Activated T-helper 1 cell treated with anti-CD3 and anti-CD28 coated beads, Interleukin-2, amount 50 U/mL, for 16 hours (primary cell): Measurements from ENCODE around the gene GALNT14.

Experiments used
- DNase-seq, 2 donors: peaks; one replicate each; pipeline ENCODE4 v3.0.0-alpha.2; 2020; ENCODE audit warnings: low read depth in 1 of 2, low spot score in 1 of 2

GALNT14 gene

DNA sequence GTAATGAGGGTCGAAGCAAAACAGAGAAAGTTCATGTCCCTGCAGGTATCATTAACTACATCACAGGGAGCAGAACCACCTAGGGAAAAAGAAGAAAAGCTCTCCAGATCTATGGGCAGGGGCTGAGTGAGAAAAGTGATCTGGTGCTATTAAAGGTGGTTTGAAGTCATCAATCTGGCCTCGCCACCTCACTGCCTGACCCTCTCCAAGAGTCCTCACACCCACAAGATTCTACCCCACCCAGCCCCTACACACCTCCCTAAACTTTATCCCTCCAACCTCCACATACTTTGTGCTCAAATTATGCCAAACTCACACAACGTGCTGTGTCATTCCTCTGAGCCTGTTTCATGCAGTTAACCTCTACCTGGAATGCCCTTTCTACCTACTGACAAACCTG lies 2.2 kb downstream of the GALNT14 start:
- DNase-seq: no peak

DNA sequence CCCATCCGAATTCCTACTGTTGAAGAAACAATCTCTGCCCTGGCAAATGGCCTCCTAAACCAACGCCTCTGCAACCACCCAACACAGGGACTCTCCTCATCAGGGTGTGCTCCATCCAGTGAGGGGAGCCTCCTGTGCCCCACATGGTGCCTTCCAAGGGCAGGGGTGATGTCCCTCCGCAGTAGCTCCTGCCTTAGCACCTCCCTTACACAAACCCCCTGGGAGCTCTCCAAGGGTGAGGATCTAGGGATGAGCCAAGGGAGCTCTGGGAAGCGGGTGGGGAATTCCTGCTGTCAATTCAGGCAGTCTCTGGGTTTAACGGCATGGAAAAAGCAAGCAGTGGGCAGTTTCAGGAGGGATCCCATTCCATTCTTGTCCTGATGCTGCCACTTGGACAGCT lies 3.8 kb downstream of the GALNT14 start:
- no peak for DNase-seq

DNA sequence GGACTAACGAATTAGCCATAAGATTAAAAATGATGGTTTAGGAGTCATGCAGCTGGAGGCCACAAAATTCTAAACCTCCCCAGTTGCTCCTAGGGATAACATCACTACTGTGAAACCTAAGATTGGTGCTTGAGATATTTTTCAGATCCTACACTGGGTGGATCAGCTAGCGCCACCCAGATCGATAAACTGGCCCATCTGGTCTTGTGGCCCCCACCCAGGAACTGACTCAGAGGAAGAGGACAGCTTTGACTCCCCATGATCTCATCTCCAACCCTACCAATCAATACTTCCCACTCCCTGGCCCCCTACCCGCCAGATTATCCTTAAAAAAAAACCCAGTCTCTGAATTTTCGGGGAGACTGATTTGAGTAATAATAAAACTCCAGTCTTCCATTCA lies 5.5 kb downstream of the GALNT14 start:
- no peak for DNase-seq

DNA sequence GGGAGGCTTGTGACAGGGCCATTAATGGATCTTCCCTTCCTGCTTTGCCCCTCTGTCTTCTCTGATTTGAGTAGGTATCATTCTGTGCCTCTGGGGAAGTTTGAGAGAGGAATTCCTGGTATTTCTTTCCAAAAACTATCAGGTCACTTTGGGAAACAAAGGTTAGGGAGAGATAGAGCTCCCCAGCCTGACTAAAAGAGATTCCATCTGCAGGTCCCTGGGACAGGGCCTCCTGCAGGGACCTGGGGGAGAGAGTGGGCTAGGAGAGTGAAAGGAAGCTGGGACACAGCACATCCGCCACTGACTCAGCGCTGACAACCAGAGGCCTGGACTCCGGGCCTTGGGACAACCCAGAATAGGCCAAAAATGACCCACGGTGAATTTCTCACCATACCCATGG lies 6.4 kb downstream of the GALNT14 start:
- no peak for DNase-seq

DNA sequence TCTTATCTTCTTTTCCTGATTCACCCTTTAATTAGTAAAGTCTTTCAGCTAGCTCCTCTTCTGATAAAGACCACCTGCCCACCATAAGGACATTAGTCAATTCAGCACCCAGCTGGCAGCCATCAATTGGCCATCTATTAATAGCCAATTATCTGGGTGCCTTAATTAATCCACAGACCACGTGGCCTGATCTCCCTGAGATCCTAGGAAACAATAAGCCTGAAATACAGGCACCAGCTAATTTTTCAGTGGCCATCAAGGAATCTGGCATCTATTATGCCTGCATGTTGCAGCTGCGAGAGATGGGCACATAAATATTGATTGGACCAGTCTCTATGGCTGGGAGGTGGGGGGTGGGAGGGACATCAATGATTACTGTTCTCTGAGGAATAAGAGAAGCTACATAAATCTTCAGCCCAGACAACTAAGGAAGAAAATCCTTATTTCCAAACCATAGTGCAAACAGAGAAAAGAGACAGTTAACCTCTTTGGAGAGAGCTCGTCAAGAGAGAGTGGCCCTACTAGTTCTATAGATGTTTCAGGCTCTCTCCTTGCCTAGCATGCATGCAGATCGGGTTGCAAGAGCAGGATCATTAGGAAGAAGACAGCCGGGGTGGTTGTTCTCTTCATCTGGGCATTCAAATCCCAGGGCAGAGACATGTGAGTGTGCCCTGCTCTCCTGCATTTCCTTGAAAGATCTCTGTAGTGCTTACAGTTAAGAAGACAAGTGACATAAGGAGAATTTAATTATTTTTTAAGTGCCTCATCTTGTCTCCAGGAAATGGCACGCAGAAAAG lies 8.7 kb downstream of the GALNT14 start:
- DNase-seq: no peak

DNA sequence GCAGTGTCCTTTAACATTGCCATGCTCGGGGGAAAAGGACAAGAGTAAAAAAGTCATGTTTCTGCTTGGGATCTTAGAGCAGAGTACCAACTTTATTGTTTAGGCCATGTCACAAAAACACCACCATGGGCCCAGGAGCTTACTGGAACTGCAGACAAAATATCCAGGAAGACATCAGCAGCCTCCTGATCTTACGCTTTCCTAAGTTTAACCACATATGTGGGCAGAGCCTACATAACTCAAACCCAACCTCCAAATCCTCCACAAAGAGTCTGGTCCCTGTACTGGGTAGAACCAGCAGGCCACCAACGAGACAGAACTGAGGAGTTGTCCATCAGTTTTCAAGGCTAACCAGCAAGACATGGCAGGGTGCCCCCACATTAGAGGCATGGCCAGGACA lies 10.3 kb downstream of the GALNT14 start:
- no peak for DNase-seq

DNA sequence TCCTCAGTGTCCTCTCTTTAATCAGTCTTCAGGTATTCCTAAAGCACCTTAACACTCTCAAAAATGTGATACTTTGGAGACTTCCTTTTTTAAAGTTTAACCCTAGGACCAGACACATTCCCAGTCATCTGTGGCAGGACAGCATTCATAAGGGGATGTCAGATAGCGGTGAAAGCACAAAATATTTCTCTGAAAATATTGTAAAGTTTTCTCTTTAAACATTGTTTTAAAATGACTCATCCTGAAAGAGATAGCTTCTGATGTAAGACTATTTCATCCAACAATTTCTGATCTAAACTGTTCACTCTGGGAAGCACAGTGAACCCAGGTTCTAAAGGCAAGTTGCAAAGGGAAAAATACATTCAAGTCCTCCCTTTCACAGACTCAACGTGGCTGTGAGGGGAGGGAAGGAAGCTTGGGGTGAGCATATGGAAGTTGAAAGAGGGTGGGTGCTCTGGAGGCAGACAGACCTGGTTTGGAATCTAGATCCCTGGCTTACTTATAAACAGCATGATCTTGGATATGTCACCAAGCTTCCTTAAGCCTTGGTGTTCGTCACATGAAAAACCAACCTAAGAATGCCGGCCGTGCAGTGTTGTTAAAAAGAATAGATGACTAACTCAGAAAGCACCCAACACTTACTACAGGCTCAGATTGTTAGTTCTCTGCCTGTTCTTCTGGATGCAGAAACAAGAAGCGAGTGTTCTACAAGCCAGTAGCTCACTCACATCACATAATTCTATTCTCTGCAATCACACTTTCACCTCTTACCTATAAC lies 12.1 kb downstream of the GALNT14 start:
- no peak for DNase-seq

DNA sequence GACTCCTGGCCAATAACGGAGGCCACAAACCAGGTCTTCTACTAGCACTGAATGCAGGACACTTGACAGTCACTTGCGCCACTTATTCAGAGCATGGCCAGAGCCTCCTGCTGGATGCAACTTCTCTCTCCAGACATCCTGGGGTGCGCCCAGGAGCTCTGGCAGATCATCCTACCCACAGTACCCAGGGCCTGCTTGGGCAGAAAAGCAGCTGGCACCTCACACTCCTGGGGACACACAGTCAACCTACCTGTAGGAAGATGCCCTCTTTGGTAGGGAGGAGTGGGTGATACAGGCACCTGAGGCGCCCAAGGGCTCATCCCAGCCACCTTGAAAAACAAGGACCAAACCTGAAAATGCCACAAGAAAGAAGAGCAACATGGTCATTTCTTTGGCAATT lies 13.3 kb downstream of the GALNT14 start:
- no peak for DNase-seq

DNA sequence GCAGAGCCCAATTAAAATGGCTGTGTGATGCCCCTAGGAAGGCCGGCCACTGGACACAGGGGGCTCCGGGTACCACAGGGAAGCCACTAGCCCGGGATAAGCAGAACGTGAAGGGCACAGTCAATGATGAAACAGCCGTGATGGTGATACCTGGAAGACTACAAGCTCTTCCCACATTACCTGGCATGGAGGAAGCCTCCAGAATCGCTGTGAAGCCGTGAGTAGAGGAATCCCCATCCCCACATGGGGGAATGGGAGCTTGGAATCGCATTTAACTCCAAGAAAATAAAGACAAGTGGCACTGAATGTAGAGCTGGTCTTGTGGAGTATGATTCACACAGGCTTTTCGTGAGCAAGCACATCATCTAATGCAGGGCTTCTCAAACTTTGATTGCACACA lies 16.1 kb downstream of the GALNT14 start:
- no peak for DNase-seq

DNA sequence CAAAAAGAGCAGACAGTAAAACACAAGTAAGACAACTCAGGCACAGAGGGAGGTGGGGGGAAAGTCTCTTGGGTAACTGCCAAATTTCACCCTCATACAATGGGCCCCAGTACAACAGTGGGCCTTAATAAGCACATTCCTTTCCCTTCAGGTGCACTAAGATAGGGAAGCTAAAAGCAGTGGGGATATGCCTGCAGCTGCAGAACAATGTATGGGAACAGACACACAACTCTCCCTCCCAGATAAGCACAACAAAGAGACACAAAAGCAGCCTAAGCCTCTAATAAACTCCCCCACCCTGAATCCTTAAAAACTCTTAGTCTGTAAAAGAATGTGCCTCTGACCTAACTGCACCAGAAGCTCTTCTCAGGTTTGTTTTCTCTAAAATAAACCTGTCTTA lies 24.5 kb downstream of the GALNT14 start:
- no peak for DNase-seq

DNA sequence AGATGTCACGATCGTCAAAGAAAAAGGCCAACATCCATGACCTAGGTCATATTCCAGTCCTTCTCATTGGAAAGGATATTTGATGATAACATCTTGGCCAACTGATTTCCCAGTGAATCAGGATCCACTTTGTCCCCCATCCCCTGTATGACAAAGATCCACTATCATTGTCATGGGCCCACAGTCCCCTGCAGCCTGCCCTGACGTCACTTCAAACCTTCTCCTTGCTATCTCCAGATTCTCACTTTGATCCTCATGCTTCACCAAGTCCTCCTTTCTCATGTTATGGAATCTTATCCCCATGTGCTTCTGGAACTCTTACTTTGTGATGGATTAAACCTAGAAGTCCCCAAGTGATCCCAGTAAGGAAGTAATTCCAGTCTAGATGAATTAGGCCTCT lies 25.7 kb downstream of the GALNT14 start:
- no peak for DNase-seq

DNA sequence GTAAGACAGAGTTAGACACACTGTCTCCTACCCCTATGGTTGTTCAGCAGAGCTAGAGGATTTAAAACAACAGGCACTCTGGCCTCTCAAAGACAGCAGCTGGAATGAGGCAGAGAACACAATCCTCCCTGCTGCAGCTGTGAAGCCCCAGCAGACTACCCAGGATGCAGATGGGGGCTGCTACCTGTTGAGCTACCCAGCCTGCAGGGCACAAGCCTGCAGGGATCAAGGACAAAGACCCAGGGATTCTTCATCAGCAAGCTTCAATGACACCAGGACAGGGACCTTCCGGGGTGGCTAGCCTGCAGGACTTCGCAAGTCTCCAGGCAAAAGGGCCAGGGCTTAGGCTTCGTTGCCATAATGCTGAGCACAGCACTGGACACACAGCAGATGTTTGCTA lies 27.2 kb downstream of the GALNT14 start:
- no peak for DNase-seq

DNA sequence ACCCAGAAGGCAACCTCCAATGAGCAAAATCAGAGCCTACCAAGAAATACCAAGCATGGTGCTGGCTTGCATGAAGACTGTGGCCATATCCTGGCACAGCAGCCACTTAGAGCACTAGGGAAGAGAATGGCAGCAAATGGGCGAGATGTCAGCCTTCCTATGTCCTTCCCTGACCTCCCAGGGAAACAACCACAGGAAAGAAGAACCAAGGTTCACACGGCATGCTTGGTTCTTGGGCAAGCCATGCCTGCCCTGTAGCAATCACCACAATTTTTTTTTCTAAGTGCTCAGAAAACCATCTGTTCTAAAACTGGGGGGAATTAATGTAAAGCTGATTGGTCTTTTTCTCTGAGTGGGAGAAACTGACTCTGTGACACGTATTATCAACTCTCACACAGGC lies 27.8 kb downstream of the GALNT14 start:
- DNase-seq: no peak

DNA sequence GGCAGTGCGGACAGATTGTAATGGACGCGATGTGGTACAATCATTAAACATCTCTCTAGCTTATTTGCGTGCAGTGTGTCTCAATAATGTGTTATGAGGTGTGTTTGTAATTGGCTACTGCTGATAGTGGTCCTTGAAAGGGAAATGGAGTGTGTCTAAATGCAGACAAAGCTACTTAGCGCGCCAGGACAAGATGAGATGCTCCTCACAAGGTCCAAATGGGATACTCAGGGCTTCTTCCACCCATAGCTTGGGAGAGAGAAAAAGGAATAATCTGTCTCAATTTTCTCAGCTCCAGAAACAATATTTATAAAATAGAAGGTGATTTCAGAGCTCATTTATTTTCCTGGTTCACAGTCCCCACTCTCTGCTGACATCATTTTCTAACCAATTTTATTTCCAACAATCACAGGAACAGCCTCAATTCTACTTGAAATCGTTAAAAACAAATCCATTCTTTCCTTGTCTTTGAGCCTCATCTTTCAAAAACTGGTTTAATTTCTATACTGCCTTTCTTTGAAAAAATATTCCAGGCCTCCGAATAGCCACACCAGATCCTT lies 28.5 kb downstream of the GALNT14 start:
- no peak for DNase-seq

DNA sequence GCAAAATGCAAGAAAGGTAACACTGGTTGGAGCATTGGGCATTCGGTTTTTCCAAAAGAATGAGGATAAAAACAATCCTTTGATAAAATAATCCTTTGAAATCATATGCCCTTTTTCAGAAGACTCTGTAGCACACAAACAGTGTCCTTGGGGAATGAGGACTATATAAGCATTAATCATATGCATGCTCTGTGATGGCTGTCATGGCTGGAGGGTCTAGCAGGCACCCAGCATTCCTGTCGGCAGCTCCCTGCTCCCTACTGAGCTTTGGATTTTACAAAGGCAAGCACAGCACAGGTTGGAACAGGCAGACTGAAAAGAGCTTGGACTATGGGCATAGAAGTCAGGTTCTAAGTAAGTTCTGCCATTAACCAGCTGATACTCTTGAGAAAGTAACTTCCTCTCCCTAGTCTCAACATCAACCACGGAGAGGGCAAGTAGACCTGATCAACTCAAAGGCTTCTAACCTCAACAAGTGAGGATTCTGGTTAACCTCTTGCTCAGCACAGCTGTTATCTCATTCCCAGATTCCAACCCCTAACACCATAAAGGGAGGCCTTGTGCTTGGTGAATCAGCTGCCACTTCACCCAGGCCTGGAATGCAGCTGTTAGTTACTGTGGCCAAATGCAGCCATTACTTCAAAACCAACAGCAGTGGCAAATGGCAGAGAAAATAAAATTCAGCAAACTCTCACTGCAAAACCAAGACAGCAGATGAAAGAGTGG lies 29.5 kb downstream of the GALNT14 start:
- DNase-seq: no peak

DNA sequence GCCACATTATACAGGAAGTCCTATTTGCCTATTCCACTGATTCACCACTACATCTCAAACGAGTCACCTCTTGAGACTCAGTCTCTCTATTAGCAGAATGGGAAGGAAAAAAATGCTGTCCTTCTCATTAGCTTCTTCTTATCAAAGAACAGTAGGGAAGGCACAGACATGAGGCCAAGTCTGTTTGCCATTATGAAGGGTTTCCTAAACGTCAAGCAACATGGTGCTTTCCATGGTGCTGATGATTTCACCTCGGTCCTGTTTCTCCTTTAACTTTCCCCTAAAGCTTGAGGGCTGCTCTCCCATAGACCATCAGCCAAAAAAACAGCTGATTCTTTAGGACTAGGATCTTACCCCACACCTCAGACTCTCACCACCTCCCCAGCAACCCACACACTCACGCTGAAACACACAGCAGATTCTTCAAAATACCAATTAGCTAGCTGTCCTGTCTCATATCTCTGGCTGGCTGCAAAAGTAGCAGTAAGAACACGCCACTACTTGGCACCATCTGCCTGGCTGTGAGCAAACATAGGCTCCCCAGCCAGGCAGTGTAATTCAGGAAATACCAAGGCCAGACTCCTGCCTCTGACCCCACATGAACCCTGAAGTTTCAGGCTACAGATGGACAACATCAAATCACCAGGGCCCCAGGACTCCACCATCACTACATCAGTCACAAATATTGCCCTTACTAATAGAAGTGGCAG lies 30.5 kb downstream of the GALNT14 start:
- no peak for DNase-seq

DNA sequence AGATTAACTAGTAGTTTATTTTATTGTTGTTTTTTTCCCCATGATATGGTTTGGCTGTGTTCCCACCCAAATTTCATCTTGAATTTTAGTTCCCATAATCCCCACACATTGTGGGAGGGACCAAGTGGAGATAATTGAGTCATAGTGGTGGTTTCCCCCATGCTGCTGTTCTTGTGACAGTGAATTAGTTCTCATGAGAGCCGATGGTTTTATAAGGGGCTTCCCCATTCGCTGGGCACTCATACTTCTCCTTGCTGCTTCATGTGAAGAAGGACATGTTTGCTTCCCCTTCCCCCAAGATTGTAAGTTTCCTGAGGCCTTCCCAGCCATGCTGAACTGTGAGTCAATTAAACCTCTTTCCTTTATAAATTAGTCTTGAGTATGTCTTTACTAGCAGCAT lies 36.5 kb downstream of the GALNT14 start:
- no peak for DNase-seq

DNA sequence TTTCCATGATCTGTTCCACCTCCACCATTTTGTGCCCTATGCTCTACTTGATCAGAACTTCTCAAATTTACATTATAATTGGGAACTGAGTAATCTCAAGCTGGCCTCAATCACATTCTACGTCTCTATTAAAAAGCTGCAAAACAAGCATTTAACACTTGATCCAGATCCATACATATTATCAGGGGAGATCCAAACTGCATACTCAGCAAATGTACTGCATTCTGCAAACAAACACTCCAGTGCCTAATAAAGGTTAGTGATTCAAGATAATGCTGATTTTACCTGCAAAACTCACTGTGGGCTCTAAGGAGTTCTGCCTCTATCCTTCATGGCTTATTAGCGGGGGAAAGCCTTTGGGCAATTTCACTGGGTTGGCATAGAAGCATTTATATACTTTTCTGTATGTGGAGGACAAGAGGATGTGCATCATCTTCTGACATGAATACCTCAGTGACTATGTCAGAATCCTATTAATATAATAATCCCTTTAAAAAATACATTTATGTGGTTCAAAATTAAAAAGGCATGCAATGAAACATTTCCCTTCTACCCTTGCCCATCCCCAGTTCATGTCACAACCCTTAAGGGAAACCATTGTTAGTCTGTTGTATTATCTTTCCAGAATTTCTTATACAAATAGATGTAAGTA lies 40.2 kb downstream of the GALNT14 start:
- DNase-seq: no peak

DNA sequence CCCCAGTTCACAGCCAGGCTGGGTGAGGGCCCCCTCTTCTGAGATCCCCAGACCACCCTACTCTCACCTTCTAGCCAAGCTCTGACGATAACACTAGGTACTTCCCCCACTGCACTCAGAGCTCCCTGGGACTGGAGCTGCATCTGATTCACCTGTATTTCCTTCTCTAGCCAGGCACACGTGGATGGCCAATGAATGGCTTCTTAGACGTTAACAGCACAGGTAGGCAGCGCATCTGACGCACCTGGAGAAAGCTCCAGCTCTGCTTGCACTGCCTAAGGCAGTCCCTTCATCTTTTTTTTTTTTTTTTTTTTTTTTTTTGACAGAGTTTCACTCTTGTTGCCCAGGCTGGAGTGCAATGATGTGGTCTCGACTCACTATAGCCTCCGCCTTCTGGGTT lies 48.1 kb downstream of the GALNT14 start:
- DNase-seq: no peak

DNA sequence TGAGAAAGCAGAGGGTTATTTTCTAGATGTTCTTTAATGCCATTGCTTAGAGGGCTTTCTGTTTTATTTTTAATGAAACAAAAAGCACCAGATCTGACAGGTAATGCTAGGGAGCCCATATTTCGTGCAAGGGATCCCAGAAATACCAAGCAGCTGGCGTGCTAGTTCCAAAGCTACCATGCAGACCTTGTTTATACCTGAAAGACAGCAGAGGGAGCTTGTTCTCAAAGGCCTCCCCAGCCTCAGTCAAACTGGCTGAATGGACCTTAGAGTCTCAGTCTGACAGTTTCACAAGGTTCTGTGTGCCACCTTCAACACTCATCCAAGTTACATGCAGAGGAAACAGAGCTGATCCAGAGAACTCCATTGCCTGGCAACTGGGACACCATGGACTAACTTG lies 48.6 kb downstream of the GALNT14 start:
- DNase-seq: no peak
